GM18873 (cell line): ENCODE results near the gene SLC25A48.

Experiments
- ATAC-seq: cut with Tn5 transposase; IDR thresholded peaks from one replicate; pipeline ENCODE4 v1.9.1; 2021; ENCODE audit warnings: mild to moderate bottlenecking, moderate library complexity, moderate number of reproducible peaks; ENCODE audit not compliant: unreplicated experiment, low FRiP score

SLC25A48 gene, protein sequence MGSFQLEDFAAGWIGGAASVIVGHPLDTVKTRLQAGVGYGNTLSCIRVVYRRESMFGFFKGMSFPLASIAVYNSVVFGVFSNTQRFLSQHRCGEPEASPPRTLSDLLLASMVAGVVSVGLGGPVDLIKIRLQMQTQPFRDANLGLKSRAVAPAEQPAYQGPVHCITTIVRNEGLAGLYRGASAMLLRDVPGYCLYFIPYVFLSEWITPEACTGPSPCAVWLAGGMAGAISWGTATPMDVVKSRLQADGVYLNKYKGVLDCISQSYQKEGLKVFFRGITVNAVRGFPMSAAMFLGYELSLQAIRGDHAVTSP

DNA sequence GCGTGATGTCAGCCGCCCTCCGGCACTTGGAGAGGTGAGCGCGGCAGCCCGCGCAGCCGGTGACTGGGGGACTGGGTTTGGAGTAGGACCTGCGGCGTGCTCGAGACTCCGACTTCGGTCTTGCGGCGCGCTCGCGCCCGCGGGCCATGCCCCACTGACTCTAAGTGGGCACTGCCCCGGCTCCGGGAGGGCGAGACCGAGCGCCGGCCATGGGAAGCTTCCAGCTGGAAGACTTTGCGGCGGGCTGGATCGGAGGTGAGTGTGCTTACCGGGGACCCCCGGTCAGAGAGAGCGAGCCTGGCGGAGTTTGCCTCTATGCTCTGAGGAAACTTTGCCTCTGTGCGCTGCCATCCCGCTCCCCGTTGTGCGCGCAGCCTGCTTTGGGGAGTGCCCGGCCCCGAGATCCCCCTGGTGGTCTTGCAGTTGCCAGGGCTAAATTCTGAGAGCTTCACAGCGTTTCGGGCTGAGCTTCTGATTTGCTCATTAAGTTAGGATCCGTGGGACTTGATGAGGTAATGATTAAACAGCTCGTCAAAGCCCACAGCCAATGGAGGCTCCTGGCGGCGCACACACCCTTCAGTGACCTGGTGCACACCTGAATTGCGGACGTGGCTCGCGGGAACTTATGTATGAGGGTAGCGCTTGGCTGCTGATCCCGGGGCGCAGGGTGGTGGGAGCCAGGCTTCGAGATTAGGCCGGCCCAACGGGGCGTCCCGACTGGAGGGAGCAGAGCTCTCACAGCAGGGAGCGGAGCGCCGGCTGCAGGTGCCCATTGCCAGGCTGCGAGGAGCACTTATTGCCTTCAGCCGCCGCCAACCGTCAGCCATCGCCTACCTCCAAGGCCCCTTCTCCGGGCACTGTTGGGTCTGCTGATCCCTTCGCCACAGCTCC, at the start of gene SLC25A48:
SLC25A48 (plus strand) TSS at position 25 of the 891 bp plus-strand sequence; CDS start at position 210, 185 bp downstream.
- ATAC-seq, result no peak

DNA sequence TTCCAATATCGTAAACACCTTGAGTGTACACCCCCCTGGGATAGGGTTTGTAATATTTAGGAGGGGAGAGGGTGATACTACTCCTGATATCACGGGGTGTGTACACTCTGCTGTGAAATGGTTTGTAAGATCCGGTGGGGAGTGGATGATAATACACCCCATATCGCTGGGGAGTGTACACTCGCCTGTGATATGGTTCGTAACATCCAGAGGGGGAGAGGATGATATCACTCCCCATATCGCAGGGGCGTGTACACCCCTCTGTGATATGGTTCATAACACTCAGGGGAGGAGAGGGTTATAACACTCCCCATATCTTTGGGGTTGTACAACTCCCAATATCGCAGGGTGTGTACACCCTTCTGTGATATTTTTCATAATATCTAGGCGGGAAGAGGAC, 33.8 kb upstream of the SLC25A48 start:
- ATAC-seq, result no peak

DNA sequence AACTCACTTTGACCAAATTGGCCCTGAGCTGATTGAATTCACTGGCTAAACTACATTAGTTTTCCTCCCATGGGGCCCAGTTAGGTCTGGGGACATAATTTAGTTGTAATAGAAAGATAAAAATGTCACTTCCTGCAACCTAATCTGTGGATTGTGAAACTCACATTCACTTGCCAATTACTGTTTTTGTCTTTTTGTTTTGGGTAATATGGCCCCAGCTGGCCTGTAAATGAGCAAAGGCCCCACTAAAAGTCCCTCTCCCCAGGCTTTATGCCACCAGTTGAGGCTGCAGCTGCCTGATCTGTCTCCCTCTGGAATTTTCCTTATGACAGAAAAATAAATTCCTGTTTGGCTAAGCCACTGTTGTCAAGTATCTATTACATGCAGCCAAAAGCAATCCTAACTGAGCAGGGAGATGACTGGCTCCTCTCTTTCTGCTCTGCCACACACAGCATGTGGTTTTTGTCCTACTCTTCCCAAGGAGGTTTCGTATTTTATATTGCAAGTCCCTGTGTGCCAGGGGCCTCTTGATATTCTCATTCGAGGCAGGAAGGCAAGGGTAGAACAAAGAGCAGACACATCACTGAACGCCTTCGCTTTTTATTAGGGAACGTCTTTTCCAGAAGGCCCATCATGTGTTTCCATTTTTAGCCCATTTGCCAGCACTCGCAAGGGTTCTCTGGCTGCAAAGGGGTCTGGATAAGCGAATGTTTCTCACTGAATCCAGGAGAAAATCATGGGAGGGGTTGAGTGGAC, 24.1 kb upstream of the SLC25A48 start:
- ATAC-seq, result no peak

DNA sequence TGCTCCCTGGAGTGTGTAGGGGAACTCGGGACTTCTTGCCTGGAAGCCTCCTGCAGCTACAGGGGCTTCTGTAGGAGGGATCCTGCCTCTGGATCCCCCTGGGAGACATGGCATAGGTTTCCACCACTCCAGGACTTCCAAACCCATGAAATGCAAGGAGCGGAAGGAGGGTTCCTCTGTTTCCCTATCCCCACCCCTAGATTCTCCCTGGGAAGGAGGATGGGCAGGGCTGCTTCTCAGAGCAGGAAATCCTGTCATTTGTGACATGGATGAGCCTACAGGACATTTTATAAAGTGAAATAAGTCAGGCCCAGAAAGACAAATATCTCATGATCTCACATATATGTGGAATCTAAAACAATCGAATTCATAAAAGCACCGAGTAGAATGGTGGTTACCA, 23.5 kb upstream of the SLC25A48 start:
- no peak for ATAC-seq

DNA sequence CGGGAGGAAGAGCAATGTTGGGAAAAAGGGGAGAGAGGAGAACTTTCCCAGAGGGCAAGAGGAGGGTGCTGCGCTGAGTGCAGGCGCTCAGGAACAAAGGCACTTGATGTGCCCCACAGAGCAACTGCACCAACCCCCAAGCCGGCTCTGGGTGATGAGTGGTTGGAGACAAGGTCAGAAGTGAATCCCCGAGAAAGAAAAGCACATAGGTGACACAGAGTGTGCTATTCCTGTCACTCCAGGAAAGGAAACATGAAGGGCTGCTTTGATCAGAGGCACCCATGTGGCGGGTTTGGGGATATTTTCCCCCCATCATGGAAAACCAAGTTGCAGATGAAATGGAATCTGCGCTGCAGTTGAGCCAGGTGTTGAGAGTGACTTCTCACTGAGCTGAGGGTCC, 20.7 kb upstream of the SLC25A48 start:
- no peak for ATAC-seq

DNA sequence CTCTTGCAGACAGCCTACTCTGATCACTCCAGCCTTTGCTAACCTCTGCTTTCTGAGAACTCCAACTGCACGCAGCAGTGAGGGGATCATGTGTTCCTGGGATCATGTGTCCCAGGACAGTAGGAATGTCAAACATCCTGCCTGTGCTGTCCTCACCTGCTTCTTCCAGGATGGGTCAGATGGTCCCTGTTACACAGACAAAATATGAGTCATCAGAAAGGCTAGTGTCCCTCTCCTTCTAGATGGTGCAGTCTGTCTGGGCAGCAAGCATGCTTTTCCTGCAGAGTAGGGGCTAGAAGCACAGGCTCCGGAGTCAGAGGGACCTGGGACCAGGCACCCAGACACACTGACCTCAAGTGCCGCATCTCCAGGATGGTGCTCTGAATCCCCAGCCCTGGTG, 20.1 kb upstream of the SLC25A48 start:
- ATAC-seq, result no peak

DNA sequence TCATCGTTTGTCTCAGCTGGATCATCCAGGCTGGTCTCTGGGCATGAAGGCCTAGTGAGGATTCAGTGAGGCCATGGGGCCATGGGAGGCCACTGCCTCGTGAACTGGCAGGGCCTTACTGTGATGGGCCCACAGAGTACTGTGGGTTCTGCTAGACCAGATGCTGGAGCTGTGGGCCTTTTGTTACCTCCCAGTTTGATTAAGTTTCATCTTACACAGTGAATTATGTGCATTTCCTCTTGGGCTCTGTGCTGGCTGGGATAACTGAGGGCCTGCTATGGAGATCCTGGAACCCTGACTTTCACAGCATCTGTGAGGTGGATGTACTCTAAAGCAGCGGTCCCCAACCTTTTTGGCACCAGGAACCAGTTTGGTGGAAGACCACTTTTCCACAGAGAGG, 19.7 kb upstream of the SLC25A48 start:
- ATAC-seq, result no peak

DNA sequence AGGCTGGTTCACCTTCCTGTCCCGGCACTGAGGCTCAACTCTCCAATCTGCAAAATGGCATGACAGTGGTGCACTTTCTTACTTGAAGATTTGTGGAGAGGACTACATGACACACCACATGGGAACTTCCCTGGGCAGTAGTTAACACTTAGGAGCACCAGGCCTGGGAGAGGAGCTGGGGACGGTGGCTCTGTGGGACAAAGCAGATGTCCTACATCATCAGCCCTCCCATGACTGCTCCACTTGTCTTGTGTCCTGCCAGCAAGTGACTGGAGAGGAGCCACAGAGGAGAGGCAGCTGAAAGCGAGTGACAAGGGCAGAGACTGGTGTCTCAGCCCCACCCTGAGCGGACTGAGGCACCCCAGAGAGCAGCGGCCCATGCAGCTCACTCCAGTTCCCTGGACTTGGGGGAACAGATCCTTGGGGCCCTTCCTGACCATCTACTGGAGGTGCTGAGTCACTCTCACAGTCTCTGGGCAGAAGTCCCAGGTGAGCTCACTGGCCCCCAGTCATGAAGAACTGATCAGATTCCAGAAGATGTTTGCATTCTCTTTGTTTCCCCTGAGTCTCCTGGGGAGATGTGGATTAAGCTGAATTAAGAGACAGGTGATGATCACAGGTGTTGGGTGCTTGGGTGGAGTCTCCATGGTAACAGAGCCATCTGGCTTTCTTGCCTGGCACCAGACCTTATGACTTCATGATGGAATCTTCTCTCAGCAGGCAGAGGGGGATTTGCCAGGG, 13.2 kb upstream of the SLC25A48 start:
- ATAC-seq, result no peak

DNA sequence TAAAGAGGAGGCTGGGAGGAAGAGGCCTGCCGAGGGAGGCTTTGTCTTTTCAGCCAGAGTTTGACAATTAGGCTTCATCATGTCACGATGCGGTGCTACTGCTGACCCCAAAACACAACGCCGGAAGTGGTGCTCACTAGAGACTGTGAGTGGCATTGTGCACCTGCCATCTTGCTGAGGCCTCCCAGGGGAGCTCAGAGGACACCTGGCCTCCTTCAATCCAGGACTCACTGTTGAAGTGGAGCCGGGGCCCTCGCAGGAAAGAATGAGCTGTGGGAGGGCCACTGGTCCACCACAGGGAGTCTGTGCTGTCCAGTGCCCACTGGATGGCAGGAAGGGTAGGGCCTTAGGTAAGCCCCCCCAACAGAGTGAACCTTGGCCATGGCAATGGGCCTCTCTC, 12.7 kb upstream of the SLC25A48 start:
- ATAC-seq, result no peak

DNA sequence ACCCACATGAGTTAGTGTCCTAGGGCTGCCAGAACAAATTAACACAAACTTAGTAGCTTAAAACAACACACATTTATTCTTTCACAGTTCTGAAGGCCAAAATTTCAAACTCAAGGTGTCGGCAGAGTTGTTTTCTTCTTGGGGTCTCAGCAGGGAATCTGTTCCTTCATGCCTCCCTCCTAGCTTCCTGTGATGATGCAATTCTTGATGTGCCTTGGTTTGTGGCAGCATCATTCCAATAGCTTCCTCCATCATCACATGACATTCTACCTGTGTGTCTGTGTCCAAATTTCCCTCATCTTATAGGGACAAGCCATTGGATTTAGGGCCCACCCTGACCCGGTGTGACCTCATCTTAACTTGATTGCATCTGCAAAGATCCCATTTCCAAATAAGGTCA, 12.2 kb upstream of the SLC25A48 start:
- ATAC-seq, result no peak

DNA sequence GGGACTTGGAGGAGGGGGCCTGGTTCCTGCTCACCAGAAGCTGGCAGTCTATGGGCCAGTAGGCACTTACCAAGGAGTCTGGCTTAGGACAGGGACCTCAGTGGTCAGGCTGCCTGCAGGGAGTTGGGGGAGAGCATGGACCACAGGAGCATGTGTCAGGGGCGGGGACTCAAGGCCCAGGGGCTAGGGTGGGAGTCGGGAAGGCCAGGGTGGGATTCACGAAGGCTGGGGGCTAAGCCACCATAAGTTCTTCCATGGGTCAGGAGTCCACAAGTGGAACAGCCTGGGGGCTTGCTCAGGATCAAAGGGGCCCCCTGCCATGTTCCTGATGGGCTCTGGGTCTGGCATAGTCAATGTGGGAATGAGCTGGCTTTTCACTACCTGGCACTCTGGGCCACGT, 11.5 kb upstream of the SLC25A48 start:
- no peak for ATAC-seq

DNA sequence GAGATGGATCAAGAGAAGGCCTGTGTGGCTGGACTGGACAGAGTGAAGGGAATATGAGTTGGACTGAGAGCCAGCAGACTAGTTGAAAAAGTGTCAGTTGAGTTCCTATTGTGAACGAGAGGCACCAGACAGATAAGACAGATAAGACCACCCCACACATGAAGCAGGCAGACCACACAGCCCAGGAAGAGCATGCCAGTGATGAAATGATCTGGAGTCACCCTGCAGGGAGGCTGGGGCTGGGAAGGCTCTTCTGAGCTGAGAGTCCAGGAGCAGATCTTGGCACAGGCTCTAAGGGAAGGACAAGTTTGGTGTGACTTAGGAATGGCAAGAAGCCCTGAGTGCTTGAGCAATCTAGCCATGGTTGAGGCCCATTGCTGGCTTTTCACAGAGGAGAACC, 10.6 kb upstream of the SLC25A48 start:
- no peak for ATAC-seq

DNA sequence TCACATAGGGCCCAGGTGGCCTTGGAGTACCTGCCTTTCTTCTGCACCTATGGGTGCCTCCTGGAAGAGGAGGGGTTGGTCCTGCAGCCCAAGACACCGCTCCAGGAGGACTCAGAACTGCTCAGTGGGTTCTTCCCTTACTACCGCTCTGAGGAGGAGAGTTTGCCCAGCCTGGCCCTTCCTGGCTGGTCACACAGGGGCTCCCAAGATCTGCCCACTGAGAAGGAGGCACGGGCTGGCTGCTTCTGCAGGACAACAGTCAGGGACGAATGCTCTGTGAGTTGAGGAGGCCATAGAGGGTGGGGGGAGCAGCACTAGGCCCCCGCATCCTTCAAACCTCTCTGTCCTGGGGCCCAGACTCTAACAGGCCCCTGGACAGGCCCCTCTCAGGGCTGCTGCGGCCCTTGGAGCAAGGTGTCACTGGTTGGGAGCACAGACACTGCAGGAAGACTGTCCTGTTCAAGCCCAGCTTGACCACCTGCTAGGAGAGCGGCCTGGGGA, 9.9 kb upstream of the SLC25A48 start:
- ATAC-seq, result no peak

DNA sequence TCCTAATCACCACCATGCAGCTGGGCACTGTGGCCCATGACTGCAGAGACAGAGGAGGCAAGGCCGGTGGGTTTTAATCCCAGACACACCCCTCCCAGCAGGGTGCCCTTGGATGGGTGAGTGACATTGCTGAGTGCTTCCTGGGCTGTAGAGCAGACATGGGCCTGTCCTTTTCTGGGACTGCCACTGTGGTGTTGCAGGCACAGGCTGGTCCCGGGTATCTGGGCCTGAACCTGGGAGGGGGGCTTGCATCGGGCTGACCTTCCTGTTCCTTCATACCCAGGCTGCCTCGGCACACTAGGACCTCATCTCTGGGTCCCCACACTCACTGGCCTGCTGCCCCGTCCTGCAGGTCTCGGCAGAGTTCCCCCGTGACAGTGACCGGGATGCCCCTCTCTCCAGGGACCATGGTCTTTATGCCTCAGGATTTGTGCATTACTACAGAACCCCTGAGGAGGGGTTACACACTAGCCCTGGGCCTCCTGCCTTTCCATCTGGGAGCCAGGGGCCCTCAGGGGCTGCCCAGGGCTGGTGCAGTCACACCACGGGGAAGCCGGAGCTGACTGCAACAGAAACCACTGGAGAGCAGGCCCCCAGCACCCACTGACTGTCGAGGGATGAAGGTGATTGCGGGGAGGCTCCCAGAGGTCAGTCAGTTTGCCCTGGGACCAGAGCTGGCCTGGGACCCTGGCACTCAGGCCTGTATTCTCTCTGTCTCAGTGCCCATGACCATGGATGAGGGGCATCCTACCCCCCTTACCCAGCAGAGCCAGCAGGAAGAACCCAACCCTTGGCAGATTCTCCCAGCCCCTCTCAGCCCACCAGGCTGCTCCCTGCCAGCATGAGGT, 8.9 kb upstream of the SLC25A48 start:
- ATAC-seq, result no peak

DNA sequence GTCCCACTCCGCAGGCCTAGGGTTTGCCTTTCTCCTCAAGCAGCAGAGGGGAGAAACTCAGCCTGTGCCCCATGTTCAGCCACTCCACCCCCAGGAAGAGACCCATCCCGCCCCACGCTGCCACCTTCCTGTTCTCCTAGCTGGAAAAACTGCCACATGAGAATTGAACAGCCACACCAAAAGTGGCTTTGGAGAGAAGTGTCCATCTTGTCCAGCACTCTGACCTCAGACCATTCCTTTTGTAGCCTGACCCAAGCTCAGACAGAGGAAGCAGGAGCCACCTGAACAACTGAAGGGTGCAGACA, 8.3 kb upstream of the SLC25A48 start:
- no peak for ATAC-seq

DNA sequence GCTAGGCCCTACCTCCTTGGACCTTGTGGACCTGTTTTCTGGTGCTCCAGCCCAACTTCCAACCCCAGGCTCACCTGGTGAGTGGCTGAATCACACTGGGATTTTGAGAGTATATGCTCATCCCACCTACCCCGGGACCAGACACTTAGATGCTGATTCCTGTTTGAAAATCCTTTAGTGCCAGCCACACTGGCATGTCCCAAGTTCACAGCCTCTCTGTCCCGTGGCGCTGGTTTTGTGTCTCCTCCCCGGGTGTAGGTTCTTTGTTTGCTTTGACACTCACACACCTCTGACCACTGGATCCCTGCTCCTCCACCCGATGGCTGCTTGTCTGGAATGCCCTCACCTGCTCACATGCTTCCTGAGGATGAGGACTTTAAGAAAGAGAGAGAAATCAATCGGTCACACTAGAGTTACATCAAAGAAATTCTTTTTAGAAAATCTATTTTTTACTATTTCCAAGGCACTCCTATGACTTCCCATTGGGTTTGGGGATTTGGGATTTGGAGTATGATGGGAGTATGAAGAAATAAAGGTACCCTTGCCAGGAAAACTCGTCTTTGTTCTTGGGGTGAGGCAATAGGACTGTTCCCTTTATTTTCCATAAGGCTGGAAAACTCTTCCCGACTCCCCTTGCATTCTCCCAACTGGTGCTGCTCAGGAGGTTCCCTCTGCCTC, 7.3 kb upstream of the SLC25A48 start:
- no peak for ATAC-seq

DNA sequence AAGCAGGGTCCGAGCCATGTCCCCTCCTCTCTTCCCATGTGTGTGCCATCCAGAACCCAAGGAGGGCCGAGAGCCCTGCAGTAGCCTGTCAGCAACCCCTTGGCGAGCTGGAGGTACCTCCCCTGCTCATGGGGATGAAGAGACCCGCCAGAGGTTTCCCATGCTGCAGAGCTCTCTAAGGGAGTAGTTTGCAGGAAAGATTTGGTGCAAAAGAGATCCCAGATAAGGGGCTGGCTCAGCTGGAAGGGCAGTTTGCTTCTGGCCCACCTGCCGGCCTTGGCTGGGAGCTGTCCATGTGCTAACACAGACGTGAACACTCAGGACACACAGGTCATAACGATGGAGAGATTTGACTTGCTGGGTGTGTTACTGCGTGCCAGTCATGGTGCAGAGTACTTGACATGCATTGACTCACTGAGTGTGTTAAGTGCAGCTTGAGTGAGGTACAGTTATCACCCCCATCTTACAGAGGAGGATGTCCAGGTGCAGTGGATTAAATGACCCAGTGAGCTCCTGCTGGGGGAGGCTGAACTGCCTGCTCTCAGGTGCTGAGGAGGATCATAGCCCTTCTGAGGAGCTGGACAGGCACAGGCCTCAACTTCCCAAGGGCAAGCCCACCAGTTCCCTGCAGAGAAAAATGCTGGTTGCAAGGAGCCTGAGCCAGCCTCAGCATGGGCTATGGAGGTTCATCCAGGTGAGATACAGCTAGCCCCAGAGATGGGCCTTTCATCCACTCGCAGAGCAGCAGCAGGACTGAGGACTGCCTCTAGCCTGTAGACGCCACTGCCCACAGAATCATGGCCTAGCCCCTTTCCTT, 6.3 kb upstream of the SLC25A48 start:
- no peak for ATAC-seq

DNA sequence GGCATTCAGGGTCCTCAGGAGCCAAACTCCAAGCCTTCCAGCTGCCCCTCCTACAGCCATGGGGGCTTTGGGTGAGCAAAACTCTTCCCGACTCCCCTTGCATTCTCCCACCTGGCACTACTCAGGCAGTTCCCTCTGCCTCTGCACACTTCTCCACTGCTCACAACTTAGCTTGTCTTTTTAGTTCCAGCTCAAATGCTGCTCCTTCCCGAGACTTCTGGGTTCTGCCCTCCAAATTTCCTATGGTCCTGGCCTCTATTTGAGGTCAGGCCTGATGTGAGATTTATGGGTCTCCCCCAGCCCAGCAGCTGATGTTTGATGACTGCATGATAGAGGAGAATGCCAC, 5.7 kb upstream of the SLC25A48 start:
- no peak for ATAC-seq
